IPS DF 6.9 (cell line): ENCODE data around the gene MMAB.

Experiments used
- DNase-seq: peaks from one replicate; pipeline ENCODE4 v3.0.0-alpha.2; 2013; ENCODE audit warnings: low read depth, low spot score
- H3K27ac ChIP-seq: one replicate; pipeline ENCODE4 v1.5.1; 2013; ENCODE audit warnings: low read length, control low read depth
- H3K27me3 ChIP-seq: 2 replicates; pipeline ENCODE4 v1.6.1; 2013; ENCODE audit warnings: mild to moderate bottlenecking, low read length; ENCODE audit not compliant: control insufficient read depth, insufficient read depth
- H3K36me3 ChIP-seq: 2 replicates; pipeline ENCODE4 v1.6.1; 2013; ENCODE audit warnings: low read length; ENCODE audit not compliant: control insufficient read depth, insufficient read depth
- H3K4me1 ChIP-seq: 2 replicates; pipeline ENCODE4 v1.6.1; 2013; ENCODE audit warnings: low read length; ENCODE audit not compliant: control insufficient read depth, insufficient read depth
- H3K4me3 ChIP-seq: 2 replicates; pipeline ENCODE4 v1.5.1; 2013; ENCODE audit warnings: mild to moderate bottlenecking, low read length
- H3K9me3 ChIP-seq: 2 replicates; pipeline ENCODE4 v1.6.1; 2013; ENCODE audit warnings: low read length, inconsistent platforms; ENCODE audit not compliant: control insufficient read depth, insufficient read depth
- WGBS: extraction: QIAGEN DNeasy Blood & Tissue Kit; methylation state at CpG from one replicate; pipeline ENCODE4 v1.1.7; 2013; ENCODE audit warnings: mixed read lengths, missing lambda C conversion rate; ENCODE audit not compliant: insufficient read length, insufficient coverage; 5-methylcytosine and 5-hydroxymethylcytosine counted together

MMAB gene

GRCh38 chr12:109595321-109595902, 22.1 kb upstream of the MMAB start:
- Histone ChIP-seq H3K4me1 (no peaks in the 10 kb centered on the region), H3K27me3 (no peaks in the 10 kb centered on the region), H3K27ac (no peak overlapping the region), H3K36me3 (peaks cover 12% of the 10 kb centered on the region), H3K9me3 (no peaks in the 10 kb centered on the region), H3K4me3 (no peak overlapping the region)
- no peak for DNase-seq
- WGBS, result no CpG with 5 or more reads among the region's 10 CpGs

- H3K4me1 ChIP-seq, result no peaks in the 10 kb centered on the region
- no peak for DNase-seq
- H3K9me3 ChIP-seq, result no peaks in the 10 kb centered on the region
- H3K27me3 ChIP-seq, result no peaks in the 10 kb centered on the region
- no peak overlapping the region for H3K4me3 ChIP-seq
- H3K36me3 ChIP-seq, result peaks cover 12% of the 10 kb centered on the region
- no peak overlapping the region for H3K27ac ChIP-seq
- no CpG with 5 or more reads among the region's 15 CpGs for WGBS
Observed at GRCh38 chr12:109594556-109595317, 21.4 kb upstream of the MMAB start.

- Histone ChIP-seq H3K4me3 (no peak overlapping the region), H3K9me3 (no peaks in the 10 kb centered on the region), H3K36me3 (peaks cover 12% of the 10 kb centered on the region), H3K27ac (no peak overlapping the region), H3K4me1 (no peaks in the 10 kb centered on the region), H3K27me3 (no peaks in the 10 kb centered on the region)
- no CpG with 5 or more reads among the region's 9 CpGs for WGBS
- DNase-seq, result no peak
Observed at GRCh38 chr12:109592905-109593272, 19.6 kb upstream of the MMAB start.

- peaks cover 12% of the 10 kb centered on the region for H3K36me3 ChIP-seq
- no CpG with 5 or more reads among the region's 19 CpGs for WGBS
Observed at GRCh38 chr12:109592195-109592904, 19.0 kb upstream of the MMAB start.

GRCh38 chr12:109591041-109591440, 17.7 kb upstream of the MMAB start:
- Histone ChIP-seq H3K9me3 (no peaks in the 10 kb centered on the region), H3K36me3 (peaks cover 18% of the 10 kb centered on the region), H3K27me3 (no peaks in the 10 kb centered on the region), H3K4me1 (no peaks in the 10 kb centered on the region), H3K27ac (no peak overlapping the region), H3K4me3 (no peak overlapping the region)
- no CpG with 5 or more reads among the region's 10 CpGs for WGBS
- DNase-seq, result no peak

More at GRCh38 chr12:109592195-109592904, 19.0 kb upstream of the MMAB start:
- H3K27ac ChIP-seq, result no peak overlapping the region
- no peaks in the 10 kb centered on the region for H3K9me3 ChIP-seq
- no peak for DNase-seq
- no peaks in the 10 kb centered on the region for H3K4me1 ChIP-seq
- H3K27me3 ChIP-seq, result no peaks in the 10 kb centered on the region
- H3K4me3 ChIP-seq, result no peak overlapping the region

- Histone ChIP-seq H3K36me3 (peaks cover 18% of the 10 kb centered on the region), H3K27me3 (no peaks in the 10 kb centered on the region), H3K9me3 (no peaks in the 10 kb centered on the region), H3K4me1 (no peaks in the 10 kb centered on the region), H3K4me3 (no peak overlapping the region), H3K27ac (no peak overlapping the region)
- no CpG with 5 or more reads among the region's 8 CpGs for WGBS
- no peak for DNase-seq
Observed at GRCh38 chr12:109590566-109590965, 17.3 kb upstream of the MMAB start.

DNA sequence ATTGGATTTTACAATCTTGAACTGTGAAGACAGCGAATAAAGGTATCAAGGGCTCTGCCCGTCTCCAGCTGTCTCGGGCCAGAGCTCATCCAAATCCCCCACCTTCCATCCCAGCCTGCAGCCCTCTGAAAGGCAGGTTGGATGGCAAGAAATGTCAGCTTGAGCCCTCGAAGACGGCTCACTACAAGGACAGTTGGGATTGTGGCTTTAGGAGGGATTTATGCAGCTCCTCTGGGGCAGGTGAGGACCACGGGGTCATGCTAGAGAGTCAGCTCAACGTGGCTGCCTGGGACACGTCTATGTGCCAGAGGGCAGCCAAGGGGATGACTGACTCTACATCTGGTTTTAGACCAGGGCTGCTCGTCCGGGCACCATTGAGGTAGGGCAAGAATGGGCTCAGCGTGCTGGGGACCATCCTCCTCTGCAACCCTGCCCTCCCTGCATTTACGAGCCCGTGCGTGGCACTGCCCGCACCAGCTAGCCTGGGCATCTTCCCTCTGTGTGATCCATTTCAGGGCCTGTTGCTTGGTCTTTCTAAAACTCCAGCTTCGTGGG, 16.5 kb upstream of the MMAB start:
- Histone ChIP-seq H3K9me3 (no peaks in the 10 kb centered on the region), H3K27ac (no peak overlapping the region), H3K4me3 (no peak overlapping the region; the same call in 1 of the 2 replicates), H3K27me3 (no peaks in the 10 kb centered on the region), H3K4me1 (no peaks in the 10 kb centered on the region), H3K36me3 (peaks cover 16% of the 10 kb centered on the region)
- WGBS, result no CpG with 5 or more reads among the region's 16 CpGs
- DNase-seq, result no peak

GRCh38 chr12:109589240-109589590, 15.9 kb upstream of the MMAB start:
- no peak for DNase-seq
- WGBS, result no CpG with 5 or more reads among the region's 7 CpGs
- no peak overlapping the region for H3K4me3 ChIP-seq
- peaks cover 14% of the 10 kb centered on the region for H3K36me3 ChIP-seq
- no peaks in the 10 kb centered on the region for H3K4me1 ChIP-seq
- no peak overlapping the region for H3K27ac ChIP-seq
- no peaks in the 10 kb centered on the region for H3K27me3 ChIP-seq
- H3K9me3 ChIP-seq, result no peaks in the 10 kb centered on the region

GRCh38 chr12:109588461-109589239, 15.3 kb upstream of the MMAB start:
- no peak overlapping the region for H3K4me3 ChIP-seq
- DNase-seq, result no peak
- no peaks in the 10 kb centered on the region for H3K4me1 ChIP-seq
- peaks cover 16% of the 10 kb centered on the region for H3K36me3 ChIP-seq
- no CpG with 5 or more reads among the region's 26 CpGs for WGBS
- H3K27ac ChIP-seq, result no peak overlapping the region
- no peaks in the 10 kb centered on the region for H3K27me3 ChIP-seq
- no peaks in the 10 kb centered on the region for H3K9me3 ChIP-seq

- no CpG with 5 or more reads among the region's 18 CpGs for WGBS
- DNase-seq, result no peak
- no peaks in the 10 kb centered on the region for H3K9me3 ChIP-seq
- no peaks in the 10 kb centered on the region for H3K4me1 ChIP-seq
- no peak overlapping the region for H3K27ac ChIP-seq
- no peak overlapping the region for H3K4me3 ChIP-seq
- no peaks in the 10 kb centered on the region for H3K27me3 ChIP-seq
- peaks cover 16% of the 10 kb centered on the region for H3K36me3 ChIP-seq
Observed at GRCh38 chr12:109587921-109588320, 14.6 kb upstream of the MMAB start.
